Fibroblast of villous mesenchyme (primary cell): Measurements from ENCODE around the gene OR5H2. TPM values are rescaled to one million over a fixed set of nuclear protein-coding genes. Genes with fewer than 3 reads are reported as not detected.

Experiments
- DNase-seq: peaks from one replicate; pipeline ENCODE4 v3.0.0-alpha.2; 2010; ENCODE audit warnings: low read depth
- H3K4me3 ChIP-seq: 2 replicates; pipeline ENCODE4 v1.5.1; 2011; ENCODE audit warnings: low read depth, mild to moderate bottlenecking, low read length
- total RNA-seq: library from RNA; depleted of rRNA; stranded (reverse); fragments of >200 nt; gene quantifications from 2 replicates; pipeline ENCODE4 v1.2.3, GENCODE V29; 2012
- TF ChIP-seq, protein P1 (sequence below): IDR thresholded peaks from 2 replicates; pipeline ENCODE4 v1.5.1; 2012; ENCODE audit warnings: low read depth, mild to moderate bottlenecking, low read length; ENCODE audit not compliant: insufficient read depth

The OR5H2 gene
- total RNA-seq, 1 donor: not detected

DNA sequence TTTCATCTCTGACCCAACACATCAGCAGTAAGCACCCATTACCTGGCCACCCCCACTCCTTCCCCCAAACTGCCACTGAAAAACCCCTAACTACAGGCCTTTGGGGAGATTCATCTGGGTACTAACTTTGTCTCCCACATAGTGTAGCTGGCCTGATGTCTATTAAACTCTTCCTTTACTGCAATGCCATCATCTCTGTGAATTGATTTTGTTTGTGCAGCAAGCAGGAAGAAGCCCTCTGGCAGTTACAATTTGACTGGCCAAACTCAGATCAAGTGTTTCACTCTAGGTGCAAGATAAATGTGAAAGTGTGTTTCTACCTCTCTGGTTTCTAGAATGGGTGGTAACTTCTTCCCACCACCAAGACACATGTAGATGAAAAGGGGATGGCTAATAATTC is 44.6 kb downstream of the OR5H2 start:
- DNase-seq: no peak
- H3K4me3 ChIP-seq: no peak overlapping the region
- TF ChIP-seq, protein P1, sequence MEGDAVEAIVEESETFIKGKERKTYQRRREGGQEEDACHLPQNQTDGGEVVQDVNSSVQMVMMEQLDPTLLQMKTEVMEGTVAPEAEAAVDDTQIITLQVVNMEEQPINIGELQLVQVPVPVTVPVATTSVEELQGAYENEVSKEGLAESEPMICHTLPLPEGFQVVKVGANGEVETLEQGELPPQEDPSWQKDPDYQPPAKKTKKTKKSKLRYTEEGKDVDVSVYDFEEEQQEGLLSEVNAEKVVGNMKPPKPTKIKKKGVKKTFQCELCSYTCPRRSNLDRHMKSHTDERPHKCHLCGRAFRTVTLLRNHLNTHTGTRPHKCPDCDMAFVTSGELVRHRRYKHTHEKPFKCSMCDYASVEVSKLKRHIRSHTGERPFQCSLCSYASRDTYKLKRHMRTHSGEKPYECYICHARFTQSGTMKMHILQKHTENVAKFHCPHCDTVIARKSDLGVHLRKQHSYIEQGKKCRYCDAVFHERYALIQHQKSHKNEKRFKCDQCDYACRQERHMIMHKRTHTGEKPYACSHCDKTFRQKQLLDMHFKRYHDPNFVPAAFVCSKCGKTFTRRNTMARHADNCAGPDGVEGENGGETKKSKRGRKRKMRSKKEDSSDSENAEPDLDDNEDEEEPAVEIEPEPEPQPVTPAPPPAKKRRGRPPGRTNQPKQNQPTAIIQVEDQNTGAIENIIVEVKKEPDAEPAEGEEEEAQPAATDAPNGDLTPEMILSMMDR: no peak

DNA sequence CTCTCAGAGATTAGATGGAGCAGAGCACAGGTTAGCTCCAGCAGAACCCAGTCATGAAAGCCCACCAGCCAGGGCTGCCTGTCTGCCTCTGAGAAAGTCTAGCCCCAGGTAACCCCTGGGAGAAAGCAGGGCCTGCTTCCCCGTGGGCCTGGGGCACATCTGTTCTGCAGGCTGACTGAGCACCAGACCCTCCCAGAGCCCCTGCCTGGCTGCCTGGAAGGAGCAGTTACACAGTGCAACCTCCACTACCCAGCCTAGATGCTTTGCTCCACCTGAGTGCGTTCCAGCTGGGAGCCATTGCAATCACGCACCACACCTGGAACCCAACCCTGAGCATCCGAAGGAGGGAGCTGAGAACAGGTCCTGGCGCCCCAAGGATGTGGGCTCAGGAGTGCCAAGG is 46.6 kb downstream of the OR5H2 start:
- no peak for DNase-seq
- no peak overlapping the region for H3K4me3 ChIP-seq
- TF ChIP-seq, protein P1: no peak

DNA sequence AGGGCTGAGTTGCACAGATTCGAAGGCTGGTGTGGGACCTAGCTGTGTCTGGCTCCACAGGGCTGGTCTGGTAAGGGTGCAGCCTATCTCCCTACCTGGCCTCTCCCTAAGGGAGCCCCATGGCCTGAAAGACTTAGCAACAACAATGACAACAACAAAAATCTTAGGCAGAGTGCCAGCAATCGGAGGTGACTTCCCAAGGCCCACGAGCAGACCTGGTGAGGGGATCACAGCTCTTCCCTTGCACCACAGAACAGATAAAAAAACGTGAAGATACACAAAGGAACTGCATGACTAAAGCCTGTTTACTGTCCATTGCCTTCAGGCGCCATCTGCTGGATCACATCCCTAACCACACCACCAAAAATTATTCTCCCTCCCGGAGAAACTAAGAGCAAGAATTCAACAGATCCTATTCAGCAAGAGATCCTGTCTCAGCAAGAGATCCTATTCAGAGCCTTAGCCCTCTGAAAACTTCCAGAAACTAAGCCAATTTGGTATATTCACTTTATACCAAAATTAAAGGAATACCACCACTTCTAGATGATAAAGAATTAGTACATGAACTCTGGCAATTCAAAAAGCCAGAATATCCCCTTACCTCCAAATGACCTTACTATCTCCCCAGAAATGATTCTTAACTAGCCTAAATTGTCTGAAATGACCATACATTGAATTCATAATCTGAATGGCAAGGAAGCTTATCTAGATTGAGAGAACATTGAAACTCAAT is 47.3 kb downstream of the OR5H2 start:
- H3K4me3 ChIP-seq: no peak overlapping the region
- TF ChIP-seq, protein P1: peak; percentile 80
- DNase-seq: peak; percentile 47

DNA sequence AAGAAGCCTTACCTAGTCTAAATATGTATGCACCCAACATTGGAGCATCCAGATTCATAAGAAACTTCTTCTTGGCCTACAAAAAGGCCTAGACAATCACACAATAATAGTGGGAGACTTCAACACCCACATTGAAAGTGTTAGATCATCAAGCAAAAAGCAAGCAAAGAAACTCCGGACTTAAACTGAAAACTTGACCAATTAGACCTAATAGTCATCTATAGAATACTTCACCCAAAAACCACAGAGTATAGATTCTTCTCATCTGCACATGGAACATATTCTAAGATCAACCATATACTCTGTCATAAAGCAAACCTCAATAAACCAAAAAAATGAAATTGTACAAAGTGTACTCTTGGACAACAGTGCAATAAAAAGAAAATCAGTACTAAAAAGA is 49.0 kb downstream of the OR5H2 start:
- no peak overlapping the region for H3K4me3 ChIP-seq
- DNase-seq: no peak
- TF ChIP-seq, protein P1: no peak

Other genes with a start within 250 kb of the OR5H2 start
- not detected in 2 replicates for gene GABRR3, start 247.2 kb upstream of the OR5H2 start, total RNA-seq
- not detected in 2 replicates for gene OR5AC2, start 195.3 kb upstream of the OR5H2 start, total RNA-seq
- gene OR5H1, start 151.8 kb upstream of the OR5H2 start, total RNA-seq: not detected in 2 replicates
- not detected in 2 replicates for gene OR5H14, start 135.0 kb upstream of the OR5H2 start, total RNA-seq
- gene OR5H15, start 115.8 kb upstream of the OR5H2 start, total RNA-seq: not detected in 2 replicates
- not detected in 2 replicates for gene OR5H6, start 18.3 kb upstream of the OR5H2 start, total RNA-seq
- gene OR5K4, start 71.3 kb downstream of the OR5H2 start, total RNA-seq: not detected in 2 replicates
- gene OR5K3, start 108.2 kb downstream of the OR5H2 start, total RNA-seq: not detected in 2 replicates
- not detected in 2 replicates for gene OR5K1, start 180.7 kb downstream of the OR5H2 start, total RNA-seq
- gene OR5K2, start 215.2 kb downstream of the OR5H2 start, total RNA-seq: not detected in 2 replicates
- gene CLDND1, start 240.4 kb downstream of the OR5H2 start, total RNA-seq: 54.4 and 98.0 TPM in 2 replicates
- gene GPR15, start 249.5 kb downstream of the OR5H2 start, total RNA-seq: not detected in 2 replicates